ENCODE results near the gene BCL10. TPM values are rescaled to one million over a fixed set of nuclear protein-coding genes. Genes with fewer than 3 reads are reported as not detected.

BCL10 gene
- total RNA-seq = 12.4 and 21.7 TPM in 2 replicates

GRCh38 chr1:85276215-85276977 is at the start of gene BCL10:
Gene BCL10 (minus strand): TSS chr1:85276632. CDS start chr1:85276352, 280 bp downstream.

GRCh38 chr1:85259118-85259911 is 17.1 kb downstream of the BCL10 start, which contains the start of gene C1orf52:
Gene C1orf52 (minus strand): TSS chr1:85259662. CDS start chr1:85259633, 29 bp downstream.

Other genes with a start within 250 kb of the BCL10 start
- not detected in 2 replicates for gene MCOLN3, start 228.1 kb downstream of the BCL10 start, total RNA-seq
- gene SYDE2, start 75.6 kb downstream of the BCL10 start, total RNA-seq = 1.8 and 3.9 TPM in 2 replicates
- gene C1orf52, start 17.0 kb downstream of the BCL10 start, total RNA-seq = 14.2 and 16.0 TPM in 2 replicates
- 24.9 and 82.9 TPM in 2 replicates for gene DDAH1, start 188.5 kb upstream of the BCL10 start, total RNA-seq